KMS-11 (cell line): ENCODE results near the gene ZNF532.

Source experiments
- H2AFZ ChIP-seq: fragments of 200-600 bp; sonication (generic); 2 replicates; pipeline ENCODE4 v1.6.1; 2016; ENCODE audit warnings: antibody characterized with exemption, mixed run types, low read depth
- H3K27ac ChIP-seq: fragments of 200-600 bp; sonication (generic); 2 replicates; pipeline ENCODE4 v1.6.1; 2016; ENCODE audit warnings: mild to moderate bottlenecking, mixed run types
- H3K27me3 ChIP-seq: fragments of 200-600 bp; sonication (generic); 2 replicates; pipeline ENCODE4 v1.6.1; 2017; ENCODE audit warnings: mild to moderate bottlenecking, low read depth, mixed run types, moderate library complexity; ENCODE audit not compliant: insufficient read depth
- H3K36me3 ChIP-seq: fragments of 200-600 bp; sonication (generic); 2 replicates; pipeline ENCODE4 v1.6.1; 2017; ENCODE audit warnings: mild to moderate bottlenecking, mixed run types; ENCODE audit not compliant: insufficient read depth
- H3K4me1 ChIP-seq: fragments of 200-600 bp; sonication (generic); 2 replicates; pipeline ENCODE4 v1.6.1; 2016; ENCODE audit warnings: mild to moderate bottlenecking, low read depth, mixed run types; ENCODE audit not compliant: poor library complexity, severe bottlenecking
- H3K4me2 ChIP-seq: fragments of 200-600 bp; sonication (generic); 2 replicates; pipeline ENCODE4 v1.7.0; 2016; ENCODE audit warnings: mild to moderate bottlenecking, mixed run types
- H3K4me3 ChIP-seq: fragments of 200-600 bp; sonication (generic); IDR thresholded peaks from 2 replicates; pipeline ENCODE4 v1.6.1; 2017; ENCODE audit warnings: low read depth, low read length, mixed read lengths; ENCODE audit not compliant: insufficient read depth
- H3K79me2 ChIP-seq: fragments of 200-600 bp; sonication (generic); 2 replicates; pipeline ENCODE4 v1.6.1; 2016; ENCODE audit warnings: low read depth, mixed run types; ENCODE audit not compliant: insufficient read depth
- H3K9ac ChIP-seq: fragments of 200-600 bp; sonication (generic); 2 replicates; pipeline ENCODE4 v1.6.1; 2016; ENCODE audit warnings: mild to moderate bottlenecking, mixed run types
- H4K20me1 ChIP-seq: fragments of 200-600 bp; sonication (generic); 2 replicates; pipeline ENCODE4 v1.6.1; 2016; ENCODE audit warnings: mild to moderate bottlenecking, mixed run types; ENCODE audit not compliant: insufficient read depth
- TF ChIP-seq, protein P1 (sequence below): fragments of 200-600 bp; sonication (generic); conservative IDR thresholded peaks from 2 replicates; pipeline ENCODE4 v1.6.1; 2017; ENCODE audit warnings: low read depth, mild to moderate bottlenecking, antibody characterized with exemption, low read length, moderate library complexity, mixed read lengths

The ZNF532 gene

DNA sequence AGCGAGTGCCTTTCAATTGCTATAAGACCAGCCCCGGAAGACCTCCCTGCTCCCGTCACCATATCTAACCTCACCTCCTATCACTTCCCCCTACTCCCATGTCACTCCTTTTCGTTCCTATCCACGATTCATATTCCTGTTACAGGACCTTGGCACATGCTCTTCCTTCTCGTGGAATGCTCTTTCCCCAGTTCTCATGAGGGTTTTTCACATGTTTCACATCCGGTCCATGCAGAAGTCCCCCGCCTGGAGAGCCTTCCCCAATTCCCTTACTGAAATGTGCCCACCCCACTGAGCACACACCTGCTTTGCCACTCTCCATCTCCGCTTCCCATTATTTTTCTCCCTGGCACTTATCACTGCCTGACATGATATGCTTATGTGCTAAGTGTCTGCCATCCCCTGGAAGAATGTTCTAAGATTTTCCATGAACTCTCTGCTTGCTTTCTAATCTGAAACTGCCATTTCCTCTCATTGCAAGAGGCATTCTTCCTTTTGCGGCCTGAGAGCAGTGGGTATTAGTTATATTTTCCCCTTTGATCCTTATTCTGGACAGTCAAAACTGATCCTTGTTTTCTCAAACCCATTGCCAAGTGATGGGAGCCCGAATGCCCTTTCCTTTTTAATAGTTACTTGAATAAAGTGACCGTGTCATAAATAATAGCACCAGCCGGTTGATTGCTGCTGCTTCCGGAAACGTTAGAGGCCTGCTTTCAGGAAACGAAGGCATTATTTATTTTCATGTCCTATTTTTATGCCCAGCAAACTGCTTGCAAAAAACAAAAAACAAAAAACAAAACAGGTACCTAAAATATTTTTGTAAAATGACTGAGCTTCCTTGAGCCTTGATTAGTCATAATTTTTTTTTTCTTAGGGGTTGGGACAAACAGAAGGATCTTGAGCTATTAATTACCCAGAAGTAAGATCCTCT lies 127.9 kb downstream of the ZNF532 start:
- Histone ChIP-seq H3K4me1 (no peaks in the 10 kb centered on the region), H3K27me3 (no peaks in the 10 kb centered on the region), H3K27ac (no peak overlapping the region)

GRCh38 chr18:58993260-58993659 lies 128.6 kb downstream of the ZNF532 start:
- Histone ChIP-seq H3K9ac (no peak overlapping the region), H3K4me2 (no peak overlapping the region), H4K20me1 (no peaks in the 10 kb centered on the region), H3K4me1 (no peaks in the 10 kb centered on the region), H3K27ac (no peak overlapping the region), H2AFZ (no peak overlapping the region), H3K4me3 (no peak overlapping the region), H3K27me3 (no peaks in the 10 kb centered on the region), H3K79me2 (no peaks in the 10 kb centered on the region), H3K36me3 (no peaks in the 10 kb centered on the region)
- TF ChIP-seq, protein P1, sequence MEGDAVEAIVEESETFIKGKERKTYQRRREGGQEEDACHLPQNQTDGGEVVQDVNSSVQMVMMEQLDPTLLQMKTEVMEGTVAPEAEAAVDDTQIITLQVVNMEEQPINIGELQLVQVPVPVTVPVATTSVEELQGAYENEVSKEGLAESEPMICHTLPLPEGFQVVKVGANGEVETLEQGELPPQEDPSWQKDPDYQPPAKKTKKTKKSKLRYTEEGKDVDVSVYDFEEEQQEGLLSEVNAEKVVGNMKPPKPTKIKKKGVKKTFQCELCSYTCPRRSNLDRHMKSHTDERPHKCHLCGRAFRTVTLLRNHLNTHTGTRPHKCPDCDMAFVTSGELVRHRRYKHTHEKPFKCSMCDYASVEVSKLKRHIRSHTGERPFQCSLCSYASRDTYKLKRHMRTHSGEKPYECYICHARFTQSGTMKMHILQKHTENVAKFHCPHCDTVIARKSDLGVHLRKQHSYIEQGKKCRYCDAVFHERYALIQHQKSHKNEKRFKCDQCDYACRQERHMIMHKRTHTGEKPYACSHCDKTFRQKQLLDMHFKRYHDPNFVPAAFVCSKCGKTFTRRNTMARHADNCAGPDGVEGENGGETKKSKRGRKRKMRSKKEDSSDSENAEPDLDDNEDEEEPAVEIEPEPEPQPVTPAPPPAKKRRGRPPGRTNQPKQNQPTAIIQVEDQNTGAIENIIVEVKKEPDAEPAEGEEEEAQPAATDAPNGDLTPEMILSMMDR: no peak

More for the DNA sequence above, 127.9 kb downstream of the ZNF532 start:
- no peaks in the 10 kb centered on the region for H4K20me1 ChIP-seq
- no peaks in the 10 kb centered on the region for H3K36me3 ChIP-seq
- no peak overlapping the region for H3K4me2 ChIP-seq
- no peak overlapping the region for H3K9ac ChIP-seq
- TF ChIP-seq, protein P1: no peak
- H3K79me2 ChIP-seq: no peaks in the 10 kb centered on the region
- H2AFZ ChIP-seq: no peak overlapping the region
- H3K4me3 ChIP-seq: no peak overlapping the region

DNA sequence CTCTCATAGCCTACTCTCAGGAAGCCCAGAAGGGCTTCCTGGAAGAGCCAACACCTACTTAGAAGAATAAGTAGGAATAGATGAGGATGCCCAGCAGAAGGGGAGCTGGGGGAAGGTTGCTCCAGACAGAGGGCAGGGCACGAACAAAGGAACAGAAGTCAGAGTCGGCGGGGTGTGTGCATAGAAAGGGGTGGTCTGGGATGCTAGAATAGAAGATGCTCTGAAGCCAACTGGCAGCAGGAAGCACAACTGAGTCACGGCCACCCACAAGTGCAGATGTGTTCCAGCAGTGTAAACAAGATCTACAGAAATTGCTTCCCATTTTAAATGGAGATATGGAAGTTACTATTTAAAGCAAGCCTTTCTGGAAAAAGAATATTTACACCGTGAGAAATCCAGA lies 131.0 kb downstream of the ZNF532 start:
- H2AFZ ChIP-seq: no peak overlapping the region
- no peak overlapping the region for H3K9ac ChIP-seq
- H3K36me3 ChIP-seq: no peaks in the 10 kb centered on the region
- TF ChIP-seq, protein P1: no peak
- no peaks in the 10 kb centered on the region for H3K79me2 ChIP-seq
- H3K4me3 ChIP-seq: no peak overlapping the region
- no peak overlapping the region for H3K27ac ChIP-seq
- H3K27me3 ChIP-seq: no peaks in the 10 kb centered on the region
- no peaks in the 10 kb centered on the region for H4K20me1 ChIP-seq
- H3K4me1 ChIP-seq: no peaks in the 10 kb centered on the region
- no peak overlapping the region for H3K4me2 ChIP-seq

- no peak overlapping the region for H3K4me3 ChIP-seq
- H3K4me1 ChIP-seq: no peaks in the 10 kb centered on the region
Observed at GRCh38 chr18:58996131-58996641, 131.5 kb downstream of the ZNF532 start.

More at GRCh38 chr18:58996131-58996641, 131.5 kb downstream of the ZNF532 start:
- no peak overlapping the region for H3K9ac ChIP-seq
- H3K4me2 ChIP-seq: no peak overlapping the region
- H2AFZ ChIP-seq: no peak overlapping the region
- TF ChIP-seq, protein P1: no peak
- H3K79me2 ChIP-seq: no peaks in the 10 kb centered on the region
- no peaks in the 10 kb centered on the region for H4K20me1 ChIP-seq
- H3K27me3 ChIP-seq: no peaks in the 10 kb centered on the region
- no peaks in the 10 kb centered on the region for H3K36me3 ChIP-seq
- H3K27ac ChIP-seq: no peak overlapping the region
